Measurements from ENCODE around the gene CCDC110. TPM values are rescaled to one million over a fixed set of nuclear protein-coding genes. Genes with fewer than 3 reads are reported as not detected.

Gene CCDC110
- total RNA-seq (1 to 10 TPM in 6 of 9 donors, under 1 TPM in 2, not detected in 1; 0.50 to 2.7 (median 1.5) TPM), polyA plus RNA-seq (1 to 10 TPM in 1 of 3 donors, under 1 TPM in 2; 0.64 to 2.0 (median 0.64) TPM)
- long read RNA-seq, donor 1: 0 reads
- long read RNA-seq, donor 2: 0 reads
- long read RNA-seq, donor 3: 0 reads
- long read RNA-seq, donor 4, partial matches to known transcripts: 0 of 1 reads
- long read RNA-seq, donor 4, other reads (novel, unspliced or antisense): 1 of 1 reads
- long read RNA-seq, donor 5, partial matches to known transcripts: 0 of 4 reads
- long read RNA-seq, donor 5, other reads (novel, unspliced or antisense): 3 of 4 reads
- long read RNA-seq, donor 6, partial matches to known transcripts: 0 of 2 reads
- long read RNA-seq, donor 6, other reads (novel, unspliced or antisense): 0 of 2 reads
- long read RNA-seq, donor 7, partial matches to known transcripts: 0 of 1 reads
- long read RNA-seq, donor 7, other reads (novel, unspliced or antisense): 0 of 1 reads
- long read RNA-seq, donor 8: 0 reads
- long read RNA-seq, donor 9: 0 reads
- long read RNA-seq, donor 10: 0 reads

GRCh38 chr4:185471235-185472102 lies at the start of gene CCDC110:
CCDC110 (minus strand) TSS chr4:185471733; CDS start chr4:185471683, 50 bp downstream.
- WGBS, 4 donors: 1 to 4% (median 1%) methylated on average over 20 to 91 of the region's 93 CpGs

DNA sequence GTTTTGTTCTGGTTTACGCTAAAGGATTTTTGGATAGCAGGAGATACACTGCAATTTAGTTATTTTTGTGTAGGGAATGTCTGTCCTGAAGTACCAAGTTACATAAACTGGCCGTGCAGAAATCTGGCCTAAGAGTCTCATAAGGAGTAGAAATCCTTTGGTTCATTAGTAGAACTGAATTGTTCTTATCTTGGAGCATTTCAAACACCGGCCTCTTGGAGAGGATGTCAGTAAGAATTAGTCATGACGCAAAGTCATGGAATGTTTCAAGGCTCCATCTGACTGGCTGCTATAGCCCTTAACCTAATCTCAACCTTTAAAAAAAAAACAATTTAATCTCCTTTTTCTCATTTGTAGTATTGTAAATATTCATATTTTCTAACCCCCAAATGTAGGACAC lies 48.6 kb upstream of the CCDC110 start:
- TF ChIP-seq, protein P1, sequence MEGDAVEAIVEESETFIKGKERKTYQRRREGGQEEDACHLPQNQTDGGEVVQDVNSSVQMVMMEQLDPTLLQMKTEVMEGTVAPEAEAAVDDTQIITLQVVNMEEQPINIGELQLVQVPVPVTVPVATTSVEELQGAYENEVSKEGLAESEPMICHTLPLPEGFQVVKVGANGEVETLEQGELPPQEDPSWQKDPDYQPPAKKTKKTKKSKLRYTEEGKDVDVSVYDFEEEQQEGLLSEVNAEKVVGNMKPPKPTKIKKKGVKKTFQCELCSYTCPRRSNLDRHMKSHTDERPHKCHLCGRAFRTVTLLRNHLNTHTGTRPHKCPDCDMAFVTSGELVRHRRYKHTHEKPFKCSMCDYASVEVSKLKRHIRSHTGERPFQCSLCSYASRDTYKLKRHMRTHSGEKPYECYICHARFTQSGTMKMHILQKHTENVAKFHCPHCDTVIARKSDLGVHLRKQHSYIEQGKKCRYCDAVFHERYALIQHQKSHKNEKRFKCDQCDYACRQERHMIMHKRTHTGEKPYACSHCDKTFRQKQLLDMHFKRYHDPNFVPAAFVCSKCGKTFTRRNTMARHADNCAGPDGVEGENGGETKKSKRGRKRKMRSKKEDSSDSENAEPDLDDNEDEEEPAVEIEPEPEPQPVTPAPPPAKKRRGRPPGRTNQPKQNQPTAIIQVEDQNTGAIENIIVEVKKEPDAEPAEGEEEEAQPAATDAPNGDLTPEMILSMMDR (IDR thresholded peaks at IDR 0.05): no peak
- TF ChIP-seq POLR2A (IDR thresholded peaks at IDR 0.05): no peak
- Histone ChIP-seq H3K4me1 (replicated peaks in 1 of 2) (peaks cover 0 to 7% of the 10 kb centered on the region in 2 donors), H3K9me3 (replicated peaks in 1 of 3) (no peaks in the 10 kb centered on the region), H3K4me3 (no peak overlapping the region), H3K27me3 (no peaks in the 10 kb centered on the region), H3K36me3 (replicated peaks in 1 of 2) (no peaks in the 10 kb centered on the region), H3K27ac (peak overlapping the region in 2 of 5 donors; percentile 16 to 27)
- 34 to 52% (median 44%) methylated on average over 4 of the region's 4 CpGs for WGBS, 4 donors
- DNase-seq: peak in 2 of 7 donors; percentile 31 to 43
- intact Hi-C loops (cut with DNase I): no loop called here

More at GRCh38 chr4:185471235-185472102, at the start of gene CCDC110:
- peak within 1 kb of the TSS in 2 of 5 donors; percentile 63 to 68 for H3K27ac ChIP-seq
- peaks cover 0 to 4% of the 10 kb centered on the region in 2 donors for H3K4me1 ChIP-seq (replicated peaks in 1 of 2)
- TF ChIP-seq, protein P1 (IDR thresholded peaks at IDR 0.05): peak; percentile 20 to 80 (median 58)
- TF ChIP-seq POLR2A (IDR thresholded peaks at IDR 0.05): peak in 1 of 2 donors; percentile 40
- intact Hi-C loops (cut with DNase I): loop anchor here (5.0 to 10.0 kb wide), 2 partner anchors 103 to 126 kb away; no protein-coding TSS in a partner anchor
- peak; percentile 94 to 98 (median 96) for DNase-seq
- peak within 1 kb of the TSS in 3 of 4 donors; percentile 62 to 81 (median 72) for H3K4me3 ChIP-seq
- no peaks in the 10 kb centered on the region for H3K36me3 ChIP-seq (replicated peaks in 1 of 2)
- H3K9me3 ChIP-seq (replicated peaks in 1 of 3): no peaks in the 10 kb centered on the region
- no peaks in the 10 kb centered on the region for H3K27me3 ChIP-seq

- TF ChIP-seq, protein P1 (IDR thresholded peaks at IDR 0.05): no peak
- TF ChIP-seq POLR2A (IDR thresholded peaks at IDR 0.05): no peak
- 50 to 72% (median 58%) methylated on average over 1 of the region's 1 CpG for WGBS, 4 donors
- Histone ChIP-seq H3K4me1 (replicated peaks in 1 of 2) (peaks cover 0 to 7% of the 10 kb centered on the region in 2 donors), H3K4me3 (no peak overlapping the region), H3K36me3 (replicated peaks in 1 of 2) (no peaks in the 10 kb centered on the region), H3K27ac (no peak overlapping the region), H3K27me3 (no peaks in the 10 kb centered on the region), H3K9me3 (replicated peaks in 1 of 3) (no peaks in the 10 kb centered on the region)
- intact Hi-C loops (cut with DNase I): no loop called here
- no peak for DNase-seq
Observed at GRCh38 chr4:185518494-185518893, 47.0 kb upstream of the CCDC110 start.

- Histone ChIP-seq H3K4me1 (replicated peaks in 1 of 2) (peaks cover 0 to 7% of the 10 kb centered on the region in 2 donors), H3K4me3 (no peak overlapping the region), H3K27ac (no peak overlapping the region), H3K36me3 (replicated peaks in 1 of 2) (no peaks in the 10 kb centered on the region), H3K9me3 (replicated peaks in 1 of 3) (no peaks in the 10 kb centered on the region), H3K27me3 (no peaks in the 10 kb centered on the region)
- no peak for TF ChIP-seq POLR2A (IDR thresholded peaks at IDR 0.05)
- TF ChIP-seq, protein P1 (IDR thresholded peaks at IDR 0.05): no peak
- intact Hi-C loops (cut with DNase I): no loop called here
- no peak for DNase-seq
Observed at GRCh38 chr4:185518069-185518468, 46.5 kb upstream of the CCDC110 start.

Data from adrenal gland (tissue), 19 donors.